Glutamatergic neuron (in vitro differentiated cells): Measurements from ENCODE around the gene LINGO3. TPM values are rescaled to one million over a fixed set of nuclear protein-coding genes. Genes with fewer than 3 reads are reported as not detected.

Experiments used
- DNase-seq: peaks from one replicate; pipeline ENCODE4 v3.0.0; 2022
- H3K27ac Mint-ChIP-seq: one replicate; pipeline ENCODE4 v1.8.0; 2020; ENCODE audit warnings: mild to moderate bottlenecking, mixed read lengths, inconsistent platforms; ENCODE audit not compliant: unreplicated experiment
- H3K27me3 Mint-ChIP-seq: one replicate; pipeline ENCODE4 v1.8.0; 2020; ENCODE audit warnings: mild to moderate bottlenecking, moderate library complexity, mixed read lengths, inconsistent platforms; ENCODE audit not compliant: unreplicated experiment
- H3K36me3 Mint-ChIP-seq: one replicate; pipeline ENCODE4 v1.8.0; 2020; ENCODE audit warnings: mild to moderate bottlenecking, mixed read lengths, inconsistent platforms; ENCODE audit not compliant: unreplicated experiment
- H3K4me1 Mint-ChIP-seq: one replicate; pipeline ENCODE4 v1.8.0; 2020; ENCODE audit warnings: mild to moderate bottlenecking, low read depth, mixed read lengths, inconsistent platforms; ENCODE audit not compliant: unreplicated experiment
- H3K4me3 Mint-ChIP-seq: one replicate; pipeline ENCODE4 v1.8.0; 2020; ENCODE audit warnings: mild to moderate bottlenecking, mixed read lengths, inconsistent platforms; ENCODE audit not compliant: unreplicated experiment
- H3K9me3 Mint-ChIP-seq: one replicate; pipeline ENCODE4 v1.8.0; 2020; ENCODE audit warnings: mild to moderate bottlenecking, moderate library complexity, mixed read lengths, inconsistent platforms; ENCODE audit not compliant: unreplicated experiment
- total RNA-seq: library from RNA; stranded (reverse); fragmentation: NEBNext Ultra II Directional; extraction: Animal tissue kit (Norgen Biotek cat#: 25700); gene quantifications from one replicate; pipeline ENCODE4 v1.2.1, GENCODE V29; 2021; ENCODE audit not compliant: unreplicated experiment
- TF ChIP-seq, protein P1 (sequence below): fragments of 200-600 bp; sonication (generic); IDR thresholded peaks from one replicate; pipeline ENCODE4 v1.5.0; 2021; ENCODE audit not compliant: partially characterized antibody, unreplicated experiment

The LINGO3 gene
- total RNA-seq, 1 donor from 2014 or later: 0.25 TPM

DNA sequence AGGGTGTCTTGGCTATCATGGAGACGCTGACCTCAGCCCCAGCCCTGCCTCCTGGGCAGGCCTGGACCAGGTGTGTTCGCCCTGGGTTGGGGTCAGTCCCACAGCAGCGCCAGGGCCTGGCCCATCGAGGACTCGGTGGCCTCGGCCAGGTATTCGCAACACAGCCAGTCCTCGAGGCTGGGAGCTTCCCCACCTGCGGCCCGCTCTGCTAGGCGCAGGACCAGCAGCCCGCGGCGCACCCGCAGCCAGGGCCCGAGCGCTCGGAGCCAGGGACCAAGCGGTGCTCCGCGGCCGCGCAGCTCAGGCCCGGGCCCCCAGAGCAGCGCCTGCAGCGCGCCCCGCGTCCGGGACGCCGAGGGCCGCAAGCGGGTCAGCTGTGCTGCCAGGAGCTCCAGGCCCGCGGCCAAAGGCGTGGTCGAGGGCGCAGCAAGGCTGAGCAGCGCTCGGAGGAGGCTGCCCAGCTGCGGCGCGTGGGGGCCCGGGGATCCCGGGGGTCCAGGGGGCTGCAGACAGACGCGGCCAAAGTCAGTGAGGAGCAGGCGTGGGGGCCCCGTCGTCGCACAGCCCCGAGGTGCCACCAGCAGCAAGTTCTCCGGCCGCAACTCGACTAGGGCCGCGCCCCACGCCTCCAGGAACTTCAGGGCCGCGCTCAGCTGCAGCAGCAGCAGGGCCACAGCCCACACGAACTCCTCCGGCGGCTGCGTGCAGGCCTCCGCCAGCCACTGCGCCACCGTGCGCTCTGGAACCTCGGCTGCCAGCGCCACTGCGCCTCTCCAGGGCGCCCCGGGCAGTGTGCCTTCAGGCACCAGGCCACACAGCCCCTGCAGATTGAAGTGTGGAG, 32.1 kb downstream of the LINGO3 start:
- Mint-ChIP-seq H3K4me3 (no peak overlapping the region), H3K36me3 (no peaks in the 10 kb centered on the region), H3K27ac (no peak overlapping the region), H3K4me1 (peaks cover 13% of the 10 kb centered on the region), H3K27me3 (peaks cover 8% of the 10 kb centered on the region), H3K9me3 (peaks cover 21% of the 10 kb centered on the region)
- TF ChIP-seq, protein P1, sequence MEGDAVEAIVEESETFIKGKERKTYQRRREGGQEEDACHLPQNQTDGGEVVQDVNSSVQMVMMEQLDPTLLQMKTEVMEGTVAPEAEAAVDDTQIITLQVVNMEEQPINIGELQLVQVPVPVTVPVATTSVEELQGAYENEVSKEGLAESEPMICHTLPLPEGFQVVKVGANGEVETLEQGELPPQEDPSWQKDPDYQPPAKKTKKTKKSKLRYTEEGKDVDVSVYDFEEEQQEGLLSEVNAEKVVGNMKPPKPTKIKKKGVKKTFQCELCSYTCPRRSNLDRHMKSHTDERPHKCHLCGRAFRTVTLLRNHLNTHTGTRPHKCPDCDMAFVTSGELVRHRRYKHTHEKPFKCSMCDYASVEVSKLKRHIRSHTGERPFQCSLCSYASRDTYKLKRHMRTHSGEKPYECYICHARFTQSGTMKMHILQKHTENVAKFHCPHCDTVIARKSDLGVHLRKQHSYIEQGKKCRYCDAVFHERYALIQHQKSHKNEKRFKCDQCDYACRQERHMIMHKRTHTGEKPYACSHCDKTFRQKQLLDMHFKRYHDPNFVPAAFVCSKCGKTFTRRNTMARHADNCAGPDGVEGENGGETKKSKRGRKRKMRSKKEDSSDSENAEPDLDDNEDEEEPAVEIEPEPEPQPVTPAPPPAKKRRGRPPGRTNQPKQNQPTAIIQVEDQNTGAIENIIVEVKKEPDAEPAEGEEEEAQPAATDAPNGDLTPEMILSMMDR: no peak
- DNase-seq: no peak

DNA sequence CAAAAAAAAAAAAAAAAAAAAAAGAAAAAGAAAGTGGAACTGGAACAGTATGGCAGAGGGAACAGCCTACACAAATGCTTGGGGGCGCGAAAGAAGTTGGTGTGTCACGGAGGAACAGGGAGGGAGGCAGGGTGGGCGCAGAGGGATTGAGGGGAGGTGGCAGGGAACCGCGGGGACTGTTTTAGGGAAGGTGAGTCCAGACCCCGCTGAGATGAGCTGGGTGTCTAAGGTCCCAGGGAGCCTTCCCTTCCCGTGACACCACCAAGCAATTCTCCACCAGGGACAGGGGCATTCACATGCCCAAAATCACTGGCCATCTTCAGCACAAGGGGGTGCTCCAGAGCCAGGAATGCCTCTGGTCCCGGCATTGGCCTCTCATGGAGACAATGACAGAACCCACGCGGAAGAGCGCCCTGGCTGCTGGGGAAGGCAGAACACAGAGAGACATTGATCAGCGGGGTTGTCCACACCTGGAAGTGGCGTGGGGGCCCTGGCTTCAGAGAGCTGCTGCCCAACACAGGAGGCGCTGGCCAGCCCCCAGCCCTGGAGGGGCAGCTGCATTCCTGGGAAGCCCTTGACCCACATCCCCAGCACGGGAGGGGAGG, 32.9 kb downstream of the LINGO3 start:
- no peak overlapping the region for H3K4me3 Mint-ChIP-seq

DNA sequence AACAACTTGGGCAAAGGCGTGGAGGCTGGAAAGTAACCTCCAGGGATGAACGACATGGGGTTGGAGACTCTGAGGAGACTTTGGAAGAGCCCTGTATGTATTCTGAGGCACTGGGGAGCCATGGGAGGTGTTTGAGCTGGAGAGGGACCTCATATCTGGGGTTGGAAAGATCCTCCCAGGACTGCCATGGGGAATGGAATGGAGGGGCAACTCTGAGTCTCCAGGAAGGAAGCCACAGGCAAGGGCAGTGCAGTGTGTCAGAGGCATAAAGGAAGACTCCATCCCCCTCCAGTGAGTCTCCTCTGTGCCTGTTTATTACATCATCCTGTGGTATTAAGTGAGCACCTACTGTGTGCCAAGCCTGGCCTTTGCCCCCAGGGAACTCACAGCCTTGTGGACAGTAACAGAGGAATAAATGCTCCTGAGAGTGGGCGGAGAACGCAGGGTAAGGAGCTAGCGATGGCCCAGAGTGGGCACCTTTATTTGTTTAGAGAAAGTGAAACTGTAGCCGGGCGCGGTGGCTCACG, 33.7 kb downstream of the LINGO3 start:
- Mint-ChIP-seq H3K27ac (peak overlapping the region; percentile 79), H3K4me1 (peaks cover 13% of the 10 kb centered on the region), H3K27me3 (peaks cover 8% of the 10 kb centered on the region), H3K36me3 (no peaks in the 10 kb centered on the region), H3K4me3 (peak overlapping the region; percentile 71), H3K9me3 (peaks cover 23% of the 10 kb centered on the region)
- no peak for DNase-seq
- TF ChIP-seq, protein P1: no peak

More for the DNA sequence above, 32.9 kb downstream of the LINGO3 start:
- peak; percentile 82 for DNase-seq
- TF ChIP-seq, protein P1: peak; percentile 17
- H3K27me3 Mint-ChIP-seq: peaks cover 8% of the 10 kb centered on the region
- peaks cover 13% of the 10 kb centered on the region for H3K4me1 Mint-ChIP-seq
- peak overlapping the region; percentile 68 for H3K27ac Mint-ChIP-seq
- H3K9me3 Mint-ChIP-seq: peaks cover 20% of the 10 kb centered on the region
- no peaks in the 10 kb centered on the region for H3K36me3 Mint-ChIP-seq

GRCh38 chr19:2273356-2274184, 34.4 kb downstream of the LINGO3 start:
- TF ChIP-seq, protein P1: peak; percentile 99
- Mint-ChIP-seq H3K9me3 (peaks cover 26% of the 10 kb centered on the region), H3K36me3 (no peaks in the 10 kb centered on the region), H3K4me1 (peaks cover 13% of the 10 kb centered on the region), H3K27me3 (peaks cover 11% of the 10 kb centered on the region), H3K4me3 (peak overlapping the region; percentile 80), H3K27ac (peak overlapping the region; percentile 79)
- peak; percentile 92 for DNase-seq
